Activated T-cell treated with anti-CD3 and anti-CD28 coated beads for 4 hours (primary cell): ENCODE data around the gene RIN3.

Experiments
- DNase-seq: peaks from one replicate; pipeline ENCODE4 v3.0.0-alpha.2; 2020

RIN3 gene

GRCh38 chr14:92601757-92602417, 88.3 kb downstream of the RIN3 start:
- DNase-seq = no peak

GRCh38 chr14:92603309-92604242, 90.0 kb downstream of the RIN3 start:
- peak; percentile 36 for DNase-seq

GRCh38 chr14:92605274-92605940, 91.8 kb downstream of the RIN3 start:
- DNase-seq = no peak

- no peak for DNase-seq
These were observed 93.7 kb downstream of the RIN3 start for GRCh38 chr14:92607251-92607650.

- DNase-seq = no peak
These were observed 94.3 kb downstream of the RIN3 start for GRCh38 chr14:92607702-92608429.

GRCh38 chr14:92609955-92610354, 96.4 kb downstream of the RIN3 start:
- no peak for DNase-seq

GRCh38 chr14:92610849-92611271, 97.3 kb downstream of the RIN3 start:
- no peak for DNase-seq

GRCh38 chr14:92613008-92613658, 99.6 kb downstream of the RIN3 start:
- DNase-seq = peak; percentile 65

- DNase-seq = no peak
These were observed 100.2 kb downstream of the RIN3 start for GRCh38 chr14:92613681-92614260.

GRCh38 chr14:92615451-92615850, 101.9 kb downstream of the RIN3 start:
- peak; percentile 41 for DNase-seq

- DNase-seq = no peak
These were observed 102.6 kb downstream of the RIN3 start for GRCh38 chr14:92616178-92616577.

GRCh38 chr14:92617581-92617980, 104.0 kb downstream of the RIN3 start:
- no peak for DNase-seq

- no peak for DNase-seq
These were observed 106.3 kb downstream of the RIN3 start for GRCh38 chr14:92619671-92620456.

GRCh38 chr14:92622311-92622710, 108.7 kb downstream of the RIN3 start:
- no peak for DNase-seq

- no peak for DNase-seq
These were observed 111.2 kb downstream of the RIN3 start for GRCh38 chr14:92624764-92625163.

- no peak for DNase-seq
These were observed 111.6 kb downstream of the RIN3 start for GRCh38 chr14:92625213-92625612.

GRCh38 chr14:92626041-92626440, 112.5 kb downstream of the RIN3 start:
- DNase-seq = no peak

GRCh38 chr14:92627707-92628215, 114.2 kb downstream of the RIN3 start:
- no peak for DNase-seq

GRCh38 chr14:92628636-92629035, 115.1 kb downstream of the RIN3 start:
- DNase-seq = no peak

- DNase-seq = no peak
These were observed 116.8 kb downstream of the RIN3 start for GRCh38 chr14:92630367-92630766.

- DNase-seq = no peak
These were observed 117.5 kb downstream of the RIN3 start for GRCh38 chr14:92631098-92631497.
